H9 (cell line): ENCODE results near the gene METTL18. TPM values are rescaled to one million over a fixed set of nuclear protein-coding genes. Genes with fewer than 3 reads are reported as not detected.

Experiments
- DNase-seq: peaks from one replicate; pipeline ENCODE4 v3.0.0-alpha.2; 2017
- H2AFZ ChIP-seq: one replicate; pipeline ENCODE4 v1.6.1; 2013; ENCODE audit warnings: mild to moderate bottlenecking, low read length, control low read depth, moderate library complexity
- H2AK5ac ChIP-seq: 2 replicates; pipeline ENCODE4 v1.6.1; 2013; ENCODE audit warnings: low read length, control low read depth, mixed read lengths; ENCODE audit not compliant: insufficient read length
- H2BK120ac ChIP-seq: one replicate; pipeline ENCODE4 v1.6.1; 2013; ENCODE audit warnings: low read depth, mild to moderate bottlenecking, low read length, control low read depth, inconsistent platforms; ENCODE audit not compliant: poor library complexity, severe bottlenecking
- H2BK12ac ChIP-seq: 2 replicates; pipeline ENCODE4 v1.6.1; 2013; ENCODE audit warnings: low read length, control low read depth, mixed read lengths, low read depth; ENCODE audit not compliant: insufficient read length
- H2BK15ac ChIP-seq: 2 replicates; pipeline ENCODE4 v1.6.1; 2013; ENCODE audit warnings: low read depth, low read length, control low read depth
- H2BK20ac ChIP-seq: one replicate; pipeline ENCODE4 v1.6.1; 2013; ENCODE audit warnings: low read depth, mild to moderate bottlenecking, low read length, control low read depth, inconsistent platforms; ENCODE audit not compliant: poor library complexity, severe bottlenecking
- H2BK5ac ChIP-seq: 2 replicates; pipeline ENCODE4 v1.6.1; 2013; ENCODE audit warnings: low read length, control low read depth, mixed read lengths; ENCODE audit not compliant: insufficient read length
- H3K14ac ChIP-seq: 2 replicates; pipeline ENCODE4 v1.6.1; 2013; ENCODE audit warnings: low read length, control low read depth; ENCODE audit not compliant: insufficient read depth
- H3K18ac ChIP-seq: 2 replicates; pipeline ENCODE4 v1.6.1; 2013; ENCODE audit warnings: low read depth, mild to moderate bottlenecking, mixed read lengths, low read length, control low read depth; ENCODE audit not compliant: insufficient read length
- H3K23ac ChIP-seq: 2 replicates; pipeline ENCODE4 v1.6.1; 2013; ENCODE audit warnings: low read length, control low read depth, mixed read lengths, low read depth; ENCODE audit not compliant: insufficient read length
- H3K23me2 ChIP-seq: 2 replicates; pipeline ENCODE4 v1.6.1; 2013; ENCODE audit warnings: low read depth, mild to moderate bottlenecking, mixed read lengths, low read length, control low read depth; ENCODE audit not compliant: insufficient read length, poor library complexity, severe bottlenecking
- H3K27ac ChIP-seq: 2 replicates; pipeline ENCODE4 v1.5.1; 2013; ENCODE audit warnings: low read length, control low read depth, mixed read lengths, low read depth; ENCODE audit not compliant: insufficient read length
- H3K27me3 ChIP-seq: 2 replicates; pipeline ENCODE4 v1.6.1; 2013; ENCODE audit warnings: low read length, control low read depth, inconsistent platforms; ENCODE audit not compliant: insufficient read depth
- H3K4ac ChIP-seq: 2 replicates; pipeline ENCODE4 v1.6.1; 2013; ENCODE audit warnings: low read depth, mild to moderate bottlenecking, control low read depth, inconsistent platforms, low read length, moderate library complexity
- H3K4me1 ChIP-seq: 2 replicates; pipeline ENCODE4 v1.6.1; 2013; ENCODE audit warnings: low read length, control low read depth, inconsistent platforms; ENCODE audit not compliant: insufficient read depth
- H3K4me2 ChIP-seq: 2 replicates; pipeline ENCODE4 v1.6.1; 2013; ENCODE audit warnings: low read length, control low read depth, mixed read lengths; ENCODE audit not compliant: insufficient read length, insufficient read depth
- H3K56ac ChIP-seq: 2 replicates; pipeline ENCODE4 v1.6.1; 2013; ENCODE audit warnings: low read depth, mild to moderate bottlenecking, mixed read lengths, low read length, control low read depth; ENCODE audit not compliant: insufficient read length
- H3K79me1 ChIP-seq: 2 replicates; pipeline ENCODE4 v1.6.1; 2013; ENCODE audit warnings: low read depth, mild to moderate bottlenecking, moderate library complexity, low read length, control low read depth, inconsistent platforms; ENCODE audit not compliant: insufficient read depth, poor library complexity, severe bottlenecking
- H3K79me2 ChIP-seq: 2 replicates; pipeline ENCODE4 v1.6.1; 2013; ENCODE audit warnings: low read length, control low read depth, inconsistent platforms; ENCODE audit not compliant: insufficient read depth
- H3K9ac ChIP-seq: 2 replicates; pipeline ENCODE4 v1.6.1; 2013; ENCODE audit warnings: low read length, control low read depth, mixed read lengths; ENCODE audit not compliant: insufficient read length; ENCODE audit errors: extremely low read depth
- H3K9me3 ChIP-seq: one replicate; pipeline ENCODE4 v1.6.1; 2013; ENCODE audit warnings: low read depth, low read length, inconsistent platforms; ENCODE audit not compliant: control insufficient read depth
- H3T11ph ChIP-seq: one replicate; pipeline ENCODE4 v1.6.1; 2013; ENCODE audit warnings: mild to moderate bottlenecking, low read length, control low read depth, inconsistent platforms
- H4K20me1 ChIP-seq: one replicate; pipeline ENCODE4 v1.6.1; 2013; ENCODE audit not compliant: control insufficient read depth, insufficient read length, insufficient read depth
- H4K5ac ChIP-seq: 2 replicates; pipeline ENCODE4 v1.6.1; 2013; ENCODE audit warnings: low read depth, mild to moderate bottlenecking, mixed read lengths, low read length, control low read depth; ENCODE audit not compliant: insufficient read length
- H4K8ac ChIP-seq: replicated peaks from 2 replicates; pipeline ENCODE4 v1.6.1; 2013; ENCODE audit warnings: low read length, control low read depth, mixed read lengths, low read depth; ENCODE audit not compliant: insufficient read length
- H4K91ac ChIP-seq: 2 replicates; pipeline ENCODE4 v1.6.1; 2013; ENCODE audit warnings: low read depth, mild to moderate bottlenecking, moderate library complexity, mixed read lengths, low read length, control low read depth; ENCODE audit not compliant: insufficient read length
- H3K27ac Mint-ChIP-seq, 3 experiments: 2 replicates in 2 of 3; 3 replicates in 1 of 3; pipeline ENCODE4 v1.8.0; 2020 to 2021; ENCODE audit warnings: mixed read lengths in 3 of 3, mild to moderate bottlenecking in 1 of 3, moderate library complexity in 1 of 3
- H3K27me3 Mint-ChIP-seq: 2 replicates; pipeline ENCODE4 v1.8.0; 2021; ENCODE audit warnings: low read depth, mild to moderate bottlenecking, moderate library complexity, mixed read lengths
- H3K36me3 Mint-ChIP-seq, 3 experiments: 2 replicates in 2 of 3; 3 replicates in 1 of 3; pipeline ENCODE4 v1.8.0; 2020 to 2021; ENCODE audit warnings: low read depth in 3 of 3, mixed read lengths in 3 of 3; ENCODE audit not compliant: insufficient read depth in 1 of 3
- H3K4me1 Mint-ChIP-seq, 2 experiments: 2 replicates each; pipeline ENCODE4 v1.8.0; 2020; ENCODE audit warnings: mixed read lengths in 2 of 2
- H3K4me3 Mint-ChIP-seq, 2 experiments: 2 replicates in 1 of 2; 3 replicates in 1 of 2; pipeline ENCODE4 v1.8.0; 2020 to 2021; ENCODE audit warnings: mild to moderate bottlenecking in 2 of 2, mixed read lengths in 2 of 2, moderate library complexity in 1 of 2
- H3K9me3 Mint-ChIP-seq, 2 experiments: 2 replicates in 1 of 2; 3 replicates in 1 of 2; pipeline ENCODE4 v1.8.0; 2020; ENCODE audit warnings: mild to moderate bottlenecking in 2 of 2, mixed read lengths in 2 of 2, moderate library complexity in 1 of 2
- WGBS: extraction: QIAGEN DNeasy Blood & Tissue Kit; methylation state at CpG from one replicate; pipeline ENCODE4 v1.1.7; 2013; ENCODE audit warnings: missing lambda C conversion rate, low lambda C conversion rate, mixed read lengths; ENCODE audit not compliant: insufficient read length; ENCODE audit errors: extremely low coverage; 5-methylcytosine and 5-hydroxymethylcytosine counted together
- total RNA-seq: library from RNA; stranded (reverse); gene quantifications from 2 replicates; pipeline ENCODE4 v1.2.1, GENCODE V29; 2021
- TF ChIP-seq, protein P1 (sequence below): fragments of 200-600 bp; sonication (generic); conservative IDR thresholded peaks from 3 replicates; pipeline ENCODE4 v1.8.0; 2021; ENCODE audit warnings: antibody characterized with exemption, mild to moderate bottlenecking

The METTL18 gene
- total RNA-seq, 1 experiment from 2014 or later = 8.7 TPM

DNA sequence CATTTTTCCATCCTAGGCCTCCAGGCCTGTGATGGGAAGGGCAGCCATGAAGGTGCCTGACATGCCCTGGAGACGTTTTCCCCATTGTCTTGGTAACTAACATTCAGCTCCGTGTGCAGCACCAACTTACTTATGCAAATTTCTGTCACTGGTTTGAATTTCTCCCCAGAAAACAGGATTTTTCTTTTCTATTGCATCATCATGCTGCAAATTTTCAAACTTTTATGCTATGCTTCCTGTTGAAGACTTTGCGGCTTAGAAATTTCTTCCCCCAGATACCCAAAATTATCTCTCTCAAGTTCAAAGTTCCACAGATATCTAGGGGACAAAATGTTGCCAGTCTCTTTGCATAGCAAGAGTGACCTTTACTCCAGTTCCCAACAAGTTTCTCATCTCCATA, 35.7 kb downstream of the METTL18 start:
- Histone ChIP-seq H2AK5ac (no peak overlapping the region), H3K18ac (no peak overlapping the region), H3K14ac (no peak overlapping the region), H3K27me3 (no peaks in the 10 kb centered on the region), H2AFZ (no peak overlapping the region), H2BK120ac (no peak overlapping the region), H4K20me1 (no peaks in the 10 kb centered on the region), H2BK20ac (no peak overlapping the region), H3K23me2 (no peaks in the 10 kb centered on the region), H3K79me2 (no peaks in the 10 kb centered on the region), H2BK15ac (no peak overlapping the region), H3T11ph (no peak overlapping the region), H3K4ac (no peak overlapping the region), H3K4me1 (no peaks in the 10 kb centered on the region), H4K5ac (no peak overlapping the region), H3K4me2 (no peak overlapping the region), H3K79me1 (no peaks in the 10 kb centered on the region), H3K9ac (no peak overlapping the region), H3K23ac (no peak overlapping the region), H3K27ac (no peak overlapping the region), H4K8ac (no peak overlapping the region), H3K56ac (no peak overlapping the region), H2BK12ac (no peak overlapping the region), H3K9me3 (peaks cover 5% of the 10 kb centered on the region), H4K91ac (no peak overlapping the region), H2BK5ac (no peak overlapping the region)
- TF ChIP-seq, protein P1, sequence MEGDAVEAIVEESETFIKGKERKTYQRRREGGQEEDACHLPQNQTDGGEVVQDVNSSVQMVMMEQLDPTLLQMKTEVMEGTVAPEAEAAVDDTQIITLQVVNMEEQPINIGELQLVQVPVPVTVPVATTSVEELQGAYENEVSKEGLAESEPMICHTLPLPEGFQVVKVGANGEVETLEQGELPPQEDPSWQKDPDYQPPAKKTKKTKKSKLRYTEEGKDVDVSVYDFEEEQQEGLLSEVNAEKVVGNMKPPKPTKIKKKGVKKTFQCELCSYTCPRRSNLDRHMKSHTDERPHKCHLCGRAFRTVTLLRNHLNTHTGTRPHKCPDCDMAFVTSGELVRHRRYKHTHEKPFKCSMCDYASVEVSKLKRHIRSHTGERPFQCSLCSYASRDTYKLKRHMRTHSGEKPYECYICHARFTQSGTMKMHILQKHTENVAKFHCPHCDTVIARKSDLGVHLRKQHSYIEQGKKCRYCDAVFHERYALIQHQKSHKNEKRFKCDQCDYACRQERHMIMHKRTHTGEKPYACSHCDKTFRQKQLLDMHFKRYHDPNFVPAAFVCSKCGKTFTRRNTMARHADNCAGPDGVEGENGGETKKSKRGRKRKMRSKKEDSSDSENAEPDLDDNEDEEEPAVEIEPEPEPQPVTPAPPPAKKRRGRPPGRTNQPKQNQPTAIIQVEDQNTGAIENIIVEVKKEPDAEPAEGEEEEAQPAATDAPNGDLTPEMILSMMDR = no peak
- Mint-ChIP-seq H3K36me3 (peaks cover 0 to 6% (median 6%) of the 10 kb centered on the region in 3 experiments; a peak in 4 of 7 replicates), H3K4me3 (no peak overlapping the region), H3K4me1 (no peaks in the 10 kb centered on the region), H3K27me3 (0 out of 2 replicates have a peak, but pooled peaks cover 2% of the 10 kb centered on the region), H3K27ac (no peak overlapping the region), H3K9me3 (peaks cover 15 to 26% of the 10 kb centered on the region in 2 experiments)
- DNase-seq = no peak
- no CpG with 5 or more reads among the region's 3 CpGs for WGBS
